Sigmoid colon (tissue), 7 donors: ENCODE measurements around the gene TCAIM. TPM values are rescaled to one million over a fixed set of nuclear protein-coding genes. Genes with fewer than 3 reads are reported as not detected.
A peak's percentile ranks its signal among the peaks of the same experiment; 100 is the strongest.

Experiments used
- DNase-seq: peaks from one replicate; pipeline ENCODE4 v3.0.0-alpha.2; 2019
- H3K27ac ChIP-seq, 4 donors: fragments of 200-600 bp; sonication (generic); one replicate each; pipeline ENCODE4 v1.5.1; 2016 to 2019; ENCODE audit warnings: mild to moderate bottlenecking in 1 of 4
- H3K27me3 ChIP-seq, 3 donors: fragments of 200-600 bp; sonication (generic); one replicate each; pipeline ENCODE4 v1.5.1; 2019; ENCODE audit warnings: mild to moderate bottlenecking in 1 of 3
- H3K36me3 ChIP-seq, 4 donors: fragments of 200-600 bp; sonication (generic); one replicate each; pipeline ENCODE4 v1.5.1; 2016 to 2019
- H3K4me1 ChIP-seq, 4 donors: fragments of 200-600 bp; sonication (generic); one replicate each; pipeline ENCODE4 v1.5.1; 2017 to 2019
- H3K4me3 ChIP-seq, 4 donors: fragments of 200-600 bp; sonication (generic); one replicate each; pipeline ENCODE4 v1.5.1; 2017 to 2019; ENCODE audit warnings: mild to moderate bottlenecking in 2 of 4, moderate library complexity in 1 of 4
- H3K9me3 ChIP-seq, 4 donors: fragments of 200-600 bp in 3 of 4; sonication (generic) in 3 of 4; one replicate each; pipeline versions ENCODE4 v1.5.1 to v1.6.1; 2013 to 2019
- EP300 ChIP-seq, 4 donors: sonication (generic); formaldehyde crosslinking; IDR thresholded peaks; one replicate each; pipeline ENCODE4 v1.6.1; 2017; ENCODE audit warnings: antibody characterized with exemption in 4 of 4
- POLR2A ChIP-seq, 2 donors: fragments of 450-650 bp; IDR thresholded peaks; one replicate each; pipeline ENCODE4 v1.6.1; 2016; ENCODE audit warnings: antibody characterized with exemption in 2 of 2, mild to moderate bottlenecking in 2 of 2, moderate library complexity in 2 of 2
- POLR2AphosphoS5 ChIP-seq, 4 donors: sonication (generic); formaldehyde crosslinking; IDR thresholded peaks; one replicate each; pipeline ENCODE4 v1.6.1; 2017; ENCODE audit warnings: antibody characterized with exemption in 4 of 4
- WGBS, 2 donors: extraction: QIAGEN DNeasy Blood & Tissue Kit; methylation state at CpG; one replicate each; pipeline ENCODE4 v1.1.7; 2013; 5-methylcytosine and 5-hydroxymethylcytosine counted together
- intact Hi-C: fragments of 100-400 bp; cut with DNase I; formaldehyde crosslinking; loops from one replicate; pipeline ENCODE4 v1.15.1; 2023
- polyA plus RNA-seq, 3 donors: library from polyadenylated mRNA; stranded (reverse); fragments of 200-250 nt; gene quantifications; one replicate each; pipeline ENCODE4 v1.2.3, GENCODE V29; 2013
- total RNA-seq, 4 donors: library from RNA; depleted of rRNA; stranded (reverse); fragments of >200 nt; gene quantifications; one replicate each; pipeline ENCODE4 v1.1.0, GENCODE V29; 2016
- TF ChIP-seq, protein P1 (sequence below), 4 experiments: fragments of 450-650 bp in 3 of 4; fragments of 200-600 bp in 1 of 4; IDR thresholded peaks; one replicate each; pipeline ENCODE4 v1.5.1; 2016 to 2019; ENCODE audit warnings: antibody characterized with exemption in 4 of 4, mild to moderate bottlenecking in 3 of 4, moderate library complexity in 2 of 4
- donor health status: healthy with polysubstance abuse.
- donor health status: Bipolar disorder and iron deficiency.
- donor health status: healthy.

The TCAIM gene
- total and polyA plus RNA-seq, 7 donors, result 12.6 to 39.3 (median 30.3) TPM

DNA sequence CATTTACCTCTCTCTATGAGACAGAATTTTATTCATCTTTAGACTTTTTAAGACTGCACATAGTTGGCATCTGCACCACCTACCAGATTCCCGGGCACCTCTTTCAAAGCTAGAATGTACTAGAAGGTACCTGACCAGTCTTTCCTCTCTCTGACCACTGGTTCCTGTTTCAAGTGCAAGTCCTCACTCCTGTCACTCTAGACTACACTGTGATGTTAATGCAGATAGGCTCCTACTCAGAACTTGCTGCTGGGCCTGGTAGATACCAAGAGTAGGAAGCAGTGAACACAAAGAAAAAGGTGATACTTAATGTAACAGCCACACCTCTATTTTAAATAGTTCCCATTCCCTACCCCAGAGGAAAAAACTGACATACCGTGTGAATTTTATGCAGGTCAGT lies 8.1 kb upstream of the TCAIM start:
- no peak for TF ChIP-seq EP300 (IDR thresholded peaks at IDR 0.05)
- TF ChIP-seq, protein P1, sequence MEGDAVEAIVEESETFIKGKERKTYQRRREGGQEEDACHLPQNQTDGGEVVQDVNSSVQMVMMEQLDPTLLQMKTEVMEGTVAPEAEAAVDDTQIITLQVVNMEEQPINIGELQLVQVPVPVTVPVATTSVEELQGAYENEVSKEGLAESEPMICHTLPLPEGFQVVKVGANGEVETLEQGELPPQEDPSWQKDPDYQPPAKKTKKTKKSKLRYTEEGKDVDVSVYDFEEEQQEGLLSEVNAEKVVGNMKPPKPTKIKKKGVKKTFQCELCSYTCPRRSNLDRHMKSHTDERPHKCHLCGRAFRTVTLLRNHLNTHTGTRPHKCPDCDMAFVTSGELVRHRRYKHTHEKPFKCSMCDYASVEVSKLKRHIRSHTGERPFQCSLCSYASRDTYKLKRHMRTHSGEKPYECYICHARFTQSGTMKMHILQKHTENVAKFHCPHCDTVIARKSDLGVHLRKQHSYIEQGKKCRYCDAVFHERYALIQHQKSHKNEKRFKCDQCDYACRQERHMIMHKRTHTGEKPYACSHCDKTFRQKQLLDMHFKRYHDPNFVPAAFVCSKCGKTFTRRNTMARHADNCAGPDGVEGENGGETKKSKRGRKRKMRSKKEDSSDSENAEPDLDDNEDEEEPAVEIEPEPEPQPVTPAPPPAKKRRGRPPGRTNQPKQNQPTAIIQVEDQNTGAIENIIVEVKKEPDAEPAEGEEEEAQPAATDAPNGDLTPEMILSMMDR (IDR thresholded peaks at IDR 0.05), result no peak
- TF ChIP-seq POLR2A (IDR thresholded peaks at IDR 0.05), result no peak
- TF ChIP-seq POLR2AphosphoS5 (IDR thresholded peaks at IDR 0.05), result no peak
- H3K27me3 ChIP-seq, result no peaks in the 10 kb centered on the region
- H3K36me3 ChIP-seq, result no peaks in the 10 kb centered on the region
- DNase-seq, result no peak
- no peaks in the 10 kb centered on the region for H3K4me1 ChIP-seq
- H3K27ac ChIP-seq, result no peak overlapping the region
- intact Hi-C loops, result no loop called here
- WGBS, 2 donors, result 78 to 95% methylated on average over 2 of the region's 2 CpGs
- no peak overlapping the region for H3K4me3 ChIP-seq
- H3K9me3 ChIP-seq, result no peaks in the 10 kb centered on the region

DNA sequence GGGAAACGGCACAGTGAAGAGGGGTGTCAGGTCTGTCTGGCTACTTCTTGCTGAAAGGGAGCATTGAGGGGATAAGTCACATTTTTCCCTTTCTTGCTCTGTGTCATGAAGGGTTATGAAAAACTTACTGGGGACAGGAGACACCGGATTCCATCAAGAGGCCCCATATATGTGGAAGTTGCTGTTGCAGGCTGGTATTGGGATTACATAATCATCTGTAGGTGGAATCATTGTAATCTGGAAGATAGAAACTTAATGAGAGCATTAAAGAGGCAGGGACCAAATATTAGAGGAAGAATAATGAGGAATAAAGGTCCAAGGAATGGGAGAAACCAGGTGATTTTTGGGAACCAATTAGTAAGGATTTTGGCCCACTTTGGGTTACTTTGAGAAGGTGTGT lies 4.2 kb upstream of the TCAIM start:
- 86 to 92% methylated on average over 2 of the region's 2 CpGs for WGBS, 2 donors
- H3K4me3 ChIP-seq, result no peak overlapping the region
- H3K9me3 ChIP-seq, result no peaks in the 10 kb centered on the region
- peaks cover 0 to 10% (median 8%) of the 10 kb centered on the region in 4 donors for H3K4me1 ChIP-seq
- TF ChIP-seq POLR2AphosphoS5 (IDR thresholded peaks at IDR 0.05) (no peak), EP300 (IDR thresholded peaks at IDR 0.05) (no peak)
- TF ChIP-seq, protein P1 (IDR thresholded peaks at IDR 0.05), result no peak
- intact Hi-C loops, result no loop called here
- H3K27ac ChIP-seq, result no peak overlapping the region
- DNase-seq, result no peak
- no peaks in the 10 kb centered on the region for H3K36me3 ChIP-seq
- no peaks in the 10 kb centered on the region for H3K27me3 ChIP-seq

DNA sequence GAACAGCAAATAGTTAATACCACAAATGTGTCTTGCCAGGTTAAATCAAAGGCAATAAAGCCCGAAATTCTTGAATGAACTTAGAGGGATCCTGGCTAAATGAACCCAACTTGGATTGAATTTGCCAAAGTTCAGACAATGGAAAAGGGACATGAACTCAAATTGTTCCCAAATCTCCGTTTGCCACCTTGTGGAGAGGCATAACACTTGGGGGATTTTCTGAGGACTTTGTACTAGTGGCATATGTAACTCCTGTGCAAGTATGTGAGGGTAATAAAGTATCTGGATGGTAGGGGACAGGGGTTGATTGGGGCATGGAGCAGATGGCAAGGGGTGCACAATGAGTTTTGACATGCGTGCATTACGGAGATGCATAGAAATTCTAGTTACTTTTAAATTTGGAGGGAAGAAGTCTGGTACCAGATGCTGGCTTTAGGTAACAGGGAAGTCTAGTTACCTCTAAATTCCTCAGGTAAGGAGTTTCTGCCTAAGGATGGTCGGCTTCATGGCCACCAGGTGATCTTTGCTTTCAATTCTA lies 1.2 kb upstream of the TCAIM start:
- no peak for TF ChIP-seq EP300 (IDR thresholded peaks at IDR 0.05)
- no peak for TF ChIP-seq POLR2A (IDR thresholded peaks at IDR 0.05)
- TF ChIP-seq, protein P1 (IDR thresholded peaks at IDR 0.05), result no peak
- TF ChIP-seq POLR2AphosphoS5 (IDR thresholded peaks at IDR 0.05), result no peak
- Histone ChIP-seq H3K27ac (peak overlapping the region; percentile 90 to 97 (median 96)), H3K27me3 (no peaks in the 10 kb centered on the region), H3K9me3 (no peaks in the 10 kb centered on the region), H3K4me1 (peaks cover 0 to 40% (median 25%) of the 10 kb centered on the region in 4 donors), H3K36me3 (no peaks in the 10 kb centered on the region), H3K4me3 (peak overlapping the region; percentile 61 to 78 (median 69))
- 33 to 69% methylated on average over 5 of the region's 5 CpGs for WGBS, 2 donors
- DNase-seq, result no peak
- intact Hi-C loops, result loop anchor here (1.0 to 5.0 kb wide), 4 partner anchors 100 to 425 kb away; partner anchors contain the start of genes KIAA1143, KIF15 and ZNF445

DNA sequence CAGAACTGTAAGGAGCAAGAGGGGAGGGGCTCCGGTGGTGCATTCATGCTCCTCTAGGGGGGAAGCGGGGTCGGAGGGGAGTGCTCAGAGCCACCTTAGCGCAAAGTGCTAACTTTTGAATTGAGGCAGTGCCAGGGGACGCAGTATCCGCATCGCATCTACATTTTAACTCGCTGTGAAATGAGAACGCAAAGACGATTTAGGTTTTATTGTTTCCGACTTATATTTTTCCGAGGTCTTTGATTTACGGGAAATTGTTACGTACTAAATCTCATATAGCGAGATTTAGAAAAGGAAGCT lies 212 bp downstream of the TCAIM start:
- no peak for TF ChIP-seq POLR2AphosphoS5 (IDR thresholded peaks at IDR 0.05)
- TF ChIP-seq, protein P1 (IDR thresholded peaks at IDR 0.05), result no peak
- no peak for TF ChIP-seq EP300 (IDR thresholded peaks at IDR 0.05)
- no peak for DNase-seq
- Histone ChIP-seq H3K27ac (peak overlapping the region; percentile 90 to 97 (median 96)), H3K4me1 (peaks cover 0 to 50% (median 30%) of the 10 kb centered on the region in 4 donors), H3K9me3 (no peaks in the 10 kb centered on the region), H3K36me3 (no peaks in the 10 kb centered on the region), H3K27me3 (no peaks in the 10 kb centered on the region), H3K4me3 (peak overlapping the region; percentile 61 to 78 (median 69))
- 0% methylated on average over 15 of the region's 15 CpGs for WGBS, 2 donors
- intact Hi-C loops, result loop anchor here (2.0 to 5.0 kb wide), 4 partner anchors 99 to 424 kb away; partner anchors contain the start of genes KIAA1143, KIF15 and ZNF197
